Activated naive CD4-positive, alpha-beta T cell treated with anti-CD3 and anti-CD28 coated beads for 36 hours (primary cell): ENCODE results near the gene TRMT61A. TPM values are rescaled to one million over a fixed set of nuclear protein-coding genes. Genes with fewer than 3 reads are reported as not detected.

Source experiments
- CTCF ChIA-PET: fragments of 350-600 bp; sonication (Branson Sonifier 250); formaldehyde crosslinking; loops from one replicate; lab custom pipeline; 2021; ENCODE audit warnings: antibody characterized with exemption; lab: Charles Lee
- DNase-seq: peaks from one replicate; pipeline ENCODE4 v3.0.0-alpha.2; 2020
- H3K27ac Mint-ChIP-seq: one replicate; pipeline ENCODE4 v1.8.0; 2021; ENCODE audit warnings: mild to moderate bottlenecking, mixed read lengths
- H3K27me3 Mint-ChIP-seq: one replicate; pipeline ENCODE4 v1.8.0; 2021; ENCODE audit warnings: low read depth, mixed read lengths
- H3K36me3 Mint-ChIP-seq: one replicate; pipeline ENCODE4 v1.8.0; 2021; ENCODE audit warnings: low read depth, mixed read lengths
- H3K4me1 Mint-ChIP-seq: one replicate; pipeline ENCODE4 v1.8.0; 2021; ENCODE audit warnings: low read depth, mixed read lengths
- H3K4me3 Mint-ChIP-seq: one replicate; pipeline ENCODE4 v1.8.0; 2021; ENCODE audit warnings: mild to moderate bottlenecking, moderate library complexity, mixed read lengths
- H3K9me3 Mint-ChIP-seq: one replicate; pipeline ENCODE4 v1.8.0; 2021; ENCODE audit warnings: mixed read lengths
- intact Hi-C: fragments of 100-400 bp; cut with micrococcal nuclease; formaldehyde crosslinking; loops from one replicate; pipeline ENCODE4 v1.15.1; 2023
- total RNA-seq, 2 experiments: library from RNA; stranded (reverse); gene quantifications; one replicate each; pipeline ENCODE4 v1.2.3, GENCODE V29; 2021

TRMT61A gene
- total RNA-seq, 2 experiments from 2014 or later, result 6.6 to 6.7 TPM

DNA sequence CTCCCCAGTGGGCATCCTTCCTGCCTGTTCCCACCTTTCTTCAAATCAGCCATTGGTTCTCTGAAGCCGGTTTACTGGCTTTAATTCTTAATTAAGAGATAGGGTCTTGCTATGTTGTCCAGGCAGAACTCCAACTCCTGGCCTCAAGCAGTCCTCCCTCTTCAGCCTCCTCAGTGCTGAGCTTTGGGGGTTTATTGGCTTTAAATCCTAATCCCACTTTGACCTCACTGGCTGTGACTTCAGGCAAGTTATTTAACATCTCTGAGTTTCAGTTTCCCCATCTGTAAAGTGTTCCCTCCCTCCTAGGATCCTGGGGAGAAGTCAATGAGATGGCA lies 2.1 kb upstream of the TRMT61A start:
- H3K4me3 Mint-ChIP-seq, result peak overlapping the region; percentile 59
- peaks cover 34% of the 10 kb centered on the region for H3K4me1 Mint-ChIP-seq
- no peak for DNase-seq
- CTCF ChIA-PET, result no interaction called here
- H3K9me3 Mint-ChIP-seq, result no peaks in the 10 kb centered on the region
- intact Hi-C loops, result no loop called here
- peaks cover 5% of the 10 kb centered on the region for H3K27me3 Mint-ChIP-seq
- H3K36me3 Mint-ChIP-seq, result peaks cover 6% of the 10 kb centered on the region
- no peak overlapping the region for H3K27ac Mint-ChIP-seq

DNA sequence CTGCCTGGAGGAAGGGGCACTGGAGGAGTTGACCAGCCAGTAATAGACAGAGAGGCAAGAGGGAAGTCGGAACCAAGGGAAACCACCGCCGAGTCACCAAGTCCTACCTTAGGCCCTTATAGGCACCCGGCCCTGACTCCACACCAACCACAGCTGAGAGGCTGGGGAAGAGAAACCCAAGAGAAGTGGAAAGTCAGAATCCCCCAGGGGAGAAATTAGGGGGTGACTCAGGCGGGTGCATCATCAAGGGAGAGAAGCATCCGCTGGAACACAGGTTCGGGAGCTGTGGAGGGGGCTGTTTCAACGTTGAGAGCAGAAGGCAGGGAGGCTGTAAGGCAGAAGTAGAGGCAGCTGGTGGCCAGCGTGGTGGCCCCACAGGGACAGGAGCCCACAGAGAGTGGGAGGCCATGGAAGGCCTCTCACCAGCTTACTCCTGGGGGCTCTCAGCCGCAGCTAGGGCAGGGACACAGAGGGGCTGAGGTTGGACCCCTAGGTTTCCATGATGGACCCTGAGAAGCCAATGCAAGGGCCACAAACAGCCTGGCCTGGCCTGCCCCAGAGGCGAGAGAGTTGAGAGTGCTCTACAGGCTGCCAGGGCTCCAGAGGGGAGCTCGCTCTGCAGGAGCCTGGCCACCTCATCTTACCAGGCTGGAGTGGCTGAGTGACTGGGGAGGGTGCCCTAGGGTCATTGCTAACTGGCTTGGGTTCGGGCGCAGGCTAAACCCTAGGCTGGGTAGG lies 1.4 kb upstream of the TRMT61A start:
- intact Hi-C loops, result loop anchor here (2.0 kb wide), 1 partner anchor 35 kb away; the partner anchor contains the start of genes BAG5 and COA8
- Mint-ChIP-seq H3K27me3 (peaks cover 5% of the 10 kb centered on the region), H3K4me3 (peak overlapping the region; percentile 97), H3K27ac (peak overlapping the region; percentile 26), H3K4me1 (peaks cover 34% of the 10 kb centered on the region), H3K9me3 (no peaks in the 10 kb centered on the region), H3K36me3 (peaks cover 6% of the 10 kb centered on the region)
- CTCF ChIA-PET, result interaction anchor here (0.7 to 2.9 kb wide), 2 partner anchors 9 to 19 kb away, joined by 3 to 13 read pairs; no protein-coding TSS in a partner anchor
- DNase-seq, result peak; percentile 46

- Mint-ChIP-seq H3K27me3 (peaks cover 5% of the 10 kb centered on the region), H3K4me1 (peaks cover 34% of the 10 kb centered on the region), H3K4me3 (peak overlapping the region; percentile 97), H3K9me3 (no peaks in the 10 kb centered on the region), H3K36me3 (peaks cover 6% of the 10 kb centered on the region), H3K27ac (peak overlapping the region; percentile 87)
- intact Hi-C loops, result loop anchor here (2.0 kb wide), 1 partner anchor 35 kb away; the partner anchor contains the start of genes BAG5 and COA8
- CTCF ChIA-PET, result interaction anchor here (0.7 to 2.9 kb wide), 2 partner anchors 9 to 19 kb away, joined by 3 to 13 read pairs; no protein-coding TSS in a partner anchor
- no peak for DNase-seq
Measured at GRCh38 chr14:103528146-103528586, 830 bp upstream of the TRMT61A start.

DNA sequence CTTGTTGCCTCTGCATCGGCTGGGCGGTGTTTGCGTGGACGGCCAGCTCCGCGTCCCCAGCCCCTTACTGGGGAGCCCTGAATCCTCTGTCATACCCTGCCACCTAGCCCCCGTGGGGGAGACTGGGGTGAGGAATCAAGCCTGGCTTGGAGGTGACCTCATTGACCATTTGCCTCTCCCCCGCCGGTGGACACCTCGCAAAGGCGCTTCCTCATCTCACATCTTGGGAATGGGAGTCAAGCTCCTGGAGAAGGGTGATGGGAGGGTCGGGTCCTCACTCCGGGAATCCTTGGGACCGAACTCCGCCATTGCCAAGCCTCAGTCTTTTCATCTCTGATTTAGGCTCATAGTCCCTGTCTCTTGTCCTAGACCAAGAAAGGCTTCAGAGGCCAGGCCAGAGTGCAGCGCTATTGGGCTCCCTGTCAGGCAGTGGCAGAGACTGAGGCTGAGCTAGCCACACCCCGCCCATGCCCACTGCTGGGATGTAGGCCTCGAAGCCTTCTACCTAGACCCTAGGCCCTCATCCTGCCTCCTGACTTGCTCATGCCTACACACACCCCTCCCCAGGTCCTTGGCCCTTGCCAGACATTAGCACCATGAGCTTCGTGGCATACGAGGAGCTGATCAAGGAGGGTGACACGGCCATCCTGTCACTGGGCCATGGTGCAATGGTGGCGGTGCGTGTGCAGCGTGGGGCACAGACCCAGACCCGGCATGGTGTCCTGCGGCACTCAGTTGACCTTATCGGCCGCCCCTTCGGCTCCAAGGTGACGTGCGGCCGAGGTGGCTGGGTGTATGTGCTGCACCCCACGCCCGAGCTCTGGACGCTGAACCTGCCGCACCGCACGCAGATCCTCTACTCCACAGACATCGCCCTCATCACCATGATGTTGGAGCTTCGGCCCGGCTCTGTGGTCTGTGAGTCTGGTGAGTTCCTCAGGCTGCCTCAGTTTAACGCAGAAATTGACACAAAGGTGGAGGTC lies 678 bp downstream of the TRMT61A start:
- H3K27ac Mint-ChIP-seq, result peak overlapping the region; percentile 87
- intact Hi-C loops, result loop anchor here (2.0 kb wide), 1 partner anchor 33 kb away; the partner anchor contains the start of genes BAG5 and COA8
- peak overlapping the region; percentile 97 for H3K4me3 Mint-ChIP-seq
- CTCF ChIA-PET, result interaction anchor here (1.6 to 2.9 kb wide), 3 partner anchors 9 to 13 kb away, joined by 4 to 13 read pairs (median 4); no protein-coding TSS in a partner anchor
- peaks cover 34% of the 10 kb centered on the region for H3K4me1 Mint-ChIP-seq
- no peaks in the 10 kb centered on the region for H3K27me3 Mint-ChIP-seq
- DNase-seq, result no peak
- no peaks in the 10 kb centered on the region for H3K9me3 Mint-ChIP-seq
- peaks cover 6% of the 10 kb centered on the region for H3K36me3 Mint-ChIP-seq

GRCh38 chr14:103530390-103530789 lies 1.4 kb downstream of the TRMT61A start:
- H3K27me3 Mint-ChIP-seq, result no peaks in the 10 kb centered on the region
- no peak overlapping the region for H3K27ac Mint-ChIP-seq
- peaks cover 6% of the 10 kb centered on the region for H3K36me3 Mint-ChIP-seq

DNA sequence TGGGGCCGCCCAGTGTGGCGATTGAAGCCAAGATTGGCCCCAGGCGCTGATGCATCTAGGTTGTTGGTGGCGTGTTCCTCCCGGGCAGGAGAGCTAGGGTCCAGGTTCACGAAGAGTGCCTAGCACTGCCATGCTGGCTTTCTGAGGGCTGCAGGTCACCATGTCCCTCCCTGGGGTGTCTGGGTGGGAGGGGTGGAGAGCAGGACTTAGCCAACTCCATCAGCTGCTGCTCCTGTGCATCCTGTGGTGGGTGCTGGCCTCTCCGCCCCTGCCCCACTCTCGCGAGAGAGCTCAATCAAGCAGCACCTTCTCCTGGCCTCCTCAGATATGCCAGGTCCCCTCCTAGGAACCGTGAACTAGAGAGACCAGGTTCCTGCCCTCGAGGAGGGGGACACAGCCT lies 1.8 kb downstream of the TRMT61A start:
- CTCF ChIA-PET, result no interaction called here
- no peak for DNase-seq
- no peaks in the 10 kb centered on the region for H3K27me3 Mint-ChIP-seq
- peaks cover 34% of the 10 kb centered on the region for H3K4me1 Mint-ChIP-seq
- intact Hi-C loops, result no loop called here
- H3K36me3 Mint-ChIP-seq, result peaks cover 6% of the 10 kb centered on the region
- H3K9me3 Mint-ChIP-seq, result no peaks in the 10 kb centered on the region
- H3K27ac Mint-ChIP-seq, result no peak overlapping the region
- H3K4me3 Mint-ChIP-seq, result peak overlapping the region; percentile 97

More at GRCh38 chr14:103530390-103530789, 1.4 kb downstream of the TRMT61A start:
- H3K4me3 Mint-ChIP-seq, result peak overlapping the region; percentile 97
- intact Hi-C loops, result no loop called here
- H3K4me1 Mint-ChIP-seq, result peaks cover 34% of the 10 kb centered on the region
- no peaks in the 10 kb centered on the region for H3K9me3 Mint-ChIP-seq
- CTCF ChIA-PET, result interaction anchor here (1.6 to 2.9 kb wide), 3 partner anchors 10 to 14 kb away, joined by 4 to 13 read pairs (median 4); no protein-coding TSS in a partner anchor
- peak; percentile 40 for DNase-seq

- Mint-ChIP-seq H3K4me3 (peak overlapping the region; percentile 18), H3K27me3 (no peaks in the 10 kb centered on the region), H3K9me3 (no peaks in the 10 kb centered on the region), H3K36me3 (peaks cover 6% of the 10 kb centered on the region), H3K27ac (no peak overlapping the region), H3K4me1 (peaks cover 34% of the 10 kb centered on the region)
- no peak for DNase-seq
- intact Hi-C loops, result no loop called here
- CTCF ChIA-PET, result no interaction called here
Measured at GRCh38 chr14:103531421-103532215, 2.6 kb downstream of the TRMT61A start.

DNA sequence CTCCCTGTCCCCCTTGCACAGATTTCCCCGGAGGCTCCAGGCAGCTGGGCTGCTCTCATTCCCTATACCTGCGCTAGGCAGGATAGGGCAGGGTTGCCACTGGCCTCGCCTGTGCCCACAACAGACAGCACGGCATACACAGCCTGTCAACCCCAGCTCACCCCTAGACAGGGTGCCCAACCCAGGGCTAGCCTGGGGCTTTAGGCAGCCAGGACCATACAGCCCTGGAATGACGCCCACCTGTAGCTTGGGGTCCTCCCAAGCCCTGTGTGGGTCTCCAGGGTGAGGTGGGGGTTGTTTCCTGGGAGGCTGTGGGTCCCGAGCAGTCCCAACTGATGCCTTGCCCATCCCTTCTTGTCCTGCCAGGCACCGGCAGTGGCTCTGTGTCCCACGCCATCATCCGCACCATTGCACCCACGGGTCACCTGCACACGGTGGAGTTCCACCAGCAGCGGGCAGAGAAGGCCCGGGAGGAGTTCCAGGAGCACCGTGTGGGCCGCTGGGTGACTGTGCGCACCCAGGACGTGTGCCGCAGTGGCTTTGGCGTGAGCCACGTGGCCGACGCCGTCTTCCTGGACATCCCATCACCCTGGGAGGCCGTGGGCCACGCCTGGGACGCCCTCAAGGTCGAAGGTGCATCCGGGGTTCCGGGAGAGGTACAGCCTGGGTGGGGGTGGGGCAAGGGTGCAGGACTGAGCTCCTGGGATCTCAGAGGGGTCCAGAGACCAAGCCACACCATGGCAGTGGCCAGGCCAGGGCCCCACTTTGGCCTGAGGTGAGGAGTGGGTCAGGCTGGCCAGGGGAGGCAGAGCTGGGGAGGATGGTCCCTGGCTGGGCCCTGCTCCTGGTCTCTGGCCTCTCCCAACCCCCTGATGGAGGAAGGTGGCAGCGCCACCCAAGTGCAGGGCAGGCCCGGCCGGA lies 3.5 kb downstream of the TRMT61A start:
- Mint-ChIP-seq H3K36me3 (peaks cover 9% of the 10 kb centered on the region), H3K4me3 (no peak overlapping the region), H3K9me3 (no peaks in the 10 kb centered on the region), H3K27ac (no peak overlapping the region), H3K4me1 (peaks cover 28% of the 10 kb centered on the region), H3K27me3 (no peaks in the 10 kb centered on the region)
- intact Hi-C loops, result no loop called here
- CTCF ChIA-PET, result interaction anchor here (1.0 to 2.0 kb wide), 3 partner anchors 13 to 15 kb away, joined by 3 to 10 read pairs (median 3); no protein-coding TSS in a partner anchor
- DNase-seq, result no peak

DNA sequence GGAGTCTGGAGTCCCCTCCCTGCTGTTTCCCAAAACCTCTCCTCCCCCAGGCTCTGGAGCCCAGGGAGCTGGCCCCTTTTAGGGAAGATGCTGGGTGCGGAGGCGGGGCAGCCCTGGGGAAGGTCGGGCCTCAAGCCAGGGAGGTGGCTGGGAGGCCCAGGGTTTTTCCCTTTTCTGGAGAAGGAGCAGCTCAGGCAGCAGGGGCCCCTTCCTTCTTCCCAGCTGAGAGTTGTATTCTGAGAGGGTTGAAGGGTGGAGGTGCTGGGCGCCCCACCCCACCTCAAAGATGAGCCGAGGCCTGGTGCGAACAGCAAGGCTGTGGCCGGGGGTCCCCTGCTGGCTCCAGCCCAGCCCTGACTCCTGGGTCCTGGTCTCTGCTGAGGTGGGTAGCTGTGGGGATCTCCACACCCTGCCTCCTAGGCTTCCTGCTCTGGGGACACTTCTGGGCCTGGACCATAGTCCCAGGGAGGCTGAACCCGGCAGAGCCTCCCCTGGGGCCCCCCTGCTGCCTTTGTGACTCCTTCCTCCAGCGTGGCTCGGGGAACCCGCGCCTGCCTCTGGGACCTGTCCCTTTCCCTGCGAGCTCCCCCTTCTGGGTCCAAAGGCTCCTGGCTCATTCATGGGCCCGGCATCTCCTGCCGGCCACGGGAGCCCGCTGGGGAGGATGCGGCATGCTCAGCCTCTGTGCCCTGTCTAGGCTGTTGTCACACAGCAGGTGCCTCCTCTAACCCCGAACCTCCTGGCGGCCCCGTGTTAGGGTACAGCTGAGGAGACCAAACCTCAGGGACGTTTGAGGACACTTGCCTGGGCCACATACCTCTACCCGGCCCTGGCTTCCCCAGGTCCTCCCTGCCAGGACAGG lies 4.4 kb downstream of the TRMT61A start:
- Mint-ChIP-seq H3K36me3 (peaks cover 9% of the 10 kb centered on the region), H3K4me1 (peaks cover 22% of the 10 kb centered on the region), H3K9me3 (no peaks in the 10 kb centered on the region), H3K4me3 (no peak overlapping the region), H3K27ac (no peak overlapping the region), H3K27me3 (no peaks in the 10 kb centered on the region)
- CTCF ChIA-PET, result interaction anchor here (1.0 to 2.0 kb wide), 3 partner anchors 12 to 15 kb away, joined by 3 to 10 read pairs (median 3); no protein-coding TSS in a partner anchor
- DNase-seq, result no peak
- intact Hi-C loops, result no loop called here

- no peak overlapping the region for H3K27ac Mint-ChIP-seq
- no peak for DNase-seq
- H3K9me3 Mint-ChIP-seq, result no peaks in the 10 kb centered on the region
- peaks cover 22% of the 10 kb centered on the region for H3K4me1 Mint-ChIP-seq
- intact Hi-C loops, result no loop called here
- H3K4me3 Mint-ChIP-seq, result no peak overlapping the region
- peaks cover 9% of the 10 kb centered on the region for H3K36me3 Mint-ChIP-seq
- H3K27me3 Mint-ChIP-seq, result no peaks in the 10 kb centered on the region
- CTCF ChIA-PET, result interaction anchor here (1.0 to 2.0 kb wide), 2 partner anchors 13 to 15 kb away, joined by 3 to 10 read pairs; no protein-coding TSS in a partner anchor
Measured at GRCh38 chr14:103533999-103534575, 5.1 kb downstream of the TRMT61A start.
